GM12878 (cell line): Measurements from ENCODE around the gene SCARB1. TPM values are rescaled to one million over a fixed set of nuclear protein-coding genes. Genes with fewer than 3 reads are reported as not detected.

Experiments
- ATAC-seq: fragments of 200-7000 bp; cut with Tn5 transposase; 3 replicates; pipeline ENCODE4 v1.9.1; 2020; ENCODE audit warnings: mild to moderate bottlenecking, moderate library complexity
- BruUV-seq: library from RNA; stranded (reverse); fragments of 400-500 nt; replicated peaks from 2 replicates; lab custom pipeline; 2021; lab: Mats Ljungman, UMichigan
- CTCF ChIA-PET: fragments of 300-600 bp; sonication (Branson Sonifier 250); formaldehyde crosslinking; extraction: SDS; loops from one replicate; lab custom pipeline; 2021; ENCODE audit warnings: inconsistent platforms; lab: Yijun Ruan, JAX
- POLR2A ChIA-PET: fragments of 350-600 bp; formaldehyde crosslinking; extraction: SDS; loops from one replicate; lab custom pipeline; 2021; ENCODE audit warnings: inconsistent platforms; lab: Charles Lee
- RAD21 ChIA-PET: fragments of 300-600 bp; sonication (Branson Sonifier 250); formaldehyde crosslinking; loops from one replicate; lab custom pipeline; 2023; ENCODE audit warnings: antibody characterized with exemption; ENCODE audit not compliant: unreplicated experiment; lab: Charles Lee
- SMC1A ChIA-PET: fragments of 300-600 bp; sonication (Branson Sonifier 250); formaldehyde crosslinking; loops from one replicate; lab custom pipeline; 2023; ENCODE audit not compliant: unreplicated experiment, uncharacterized antibody; lab: Charles Lee
- DNase-seq: peaks from one replicate; pipeline ENCODE4 v3.0.0-alpha.2; 2011; ENCODE audit warnings: low read depth, low spot score
- FAIRE-seq: peaks from 3 replicates; lab custom pipeline; 2011; peaks lifted over from hg19 to GRCh38; lab: Jason Lieb, UNC
- H2AFZ ChIP-seq: 2 replicates; pipeline ENCODE4 v1.6.0; 2011; ENCODE audit warnings: low read depth, low read length, control low read depth; ENCODE audit not compliant: control insufficient read depth
- H3K27ac ChIP-seq: 2 replicates; pipeline ENCODE4 v1.5.1; 2011; ENCODE audit warnings: control low read depth; ENCODE audit not compliant: control insufficient read depth, insufficient read depth
- H3K27me3 ChIP-seq, 2 experiments: replicated peaks in 1 of 2; 2 replicates each; pipeline versions ENCODE4 v1.6.0 to v1.6.1; 2011; ENCODE audit warnings: low read length in 1 of 2; ENCODE audit not compliant: control insufficient read depth in 2 of 2, insufficient read depth in 2 of 2
- H3K36me3 ChIP-seq, 2 experiments: 2 replicates each; pipeline ENCODE4 v1.5.1; 2011; ENCODE audit warnings: low read length in 1 of 2; ENCODE audit not compliant: control insufficient read depth in 2 of 2, insufficient read depth in 2 of 2
- H3K4me1 ChIP-seq: 2 replicates; pipeline ENCODE4 v1.6.1; 2011; ENCODE audit warnings: mild to moderate bottlenecking, low read length, moderate library complexity, mixed read lengths; ENCODE audit not compliant: control insufficient read depth, insufficient read depth
- H3K4me2 ChIP-seq: 2 replicates; pipeline ENCODE4 v1.6.0; 2011; ENCODE audit warnings: control low read depth; ENCODE audit not compliant: control insufficient read depth, insufficient read depth
- H3K4me3 ChIP-seq: fragments of 200-600 bp; sonication (generic); 2 replicates; pipeline ENCODE4 v1.5.1; 2016
- H3K79me2 ChIP-seq: 2 replicates; pipeline ENCODE4 v1.6.0; 2011; ENCODE audit warnings: low read length; ENCODE audit not compliant: control insufficient read depth, insufficient read depth
- H3K9ac ChIP-seq: 2 replicates; pipeline ENCODE4 v1.8.0; 2011; ENCODE audit warnings: low read length, control low read depth, mixed read lengths; ENCODE audit not compliant: control insufficient read depth, insufficient read depth
- H3K9me3 ChIP-seq: replicated peaks from 3 replicates; pipeline ENCODE4 v1.5.1; 2011; ENCODE audit warnings: mild to moderate bottlenecking, low read length; ENCODE audit not compliant: control insufficient read depth, insufficient read depth
- H4K20me1 ChIP-seq: 2 replicates; pipeline ENCODE4 v1.6.0; 2011; ENCODE audit not compliant: control insufficient read depth, insufficient read depth
- HCFC1 ChIP-seq: fragments of 150-350 bp; IDR thresholded peaks from 2 replicates; pipeline ENCODE4 v1.6.1; 2014; ENCODE audit warnings: low read length
- NFYB ChIP-seq: IDR thresholded peaks from 2 replicates; pipeline ENCODE4 v1.6.1; 2011; ENCODE audit warnings: low read depth, mild to moderate bottlenecking, low read length, improper control_type of control experiment, moderate library complexity; ENCODE audit not compliant: insufficient read depth
- RCOR1 ChIP-seq: conservative IDR thresholded peaks from 2 replicates; pipeline ENCODE4 v1.6.1; 2012; ENCODE audit warnings: low read depth, low read length, improper control_type of control experiment
- SMC3 ChIP-seq: IDR thresholded peaks from 2 replicates; pipeline ENCODE4 v1.6.1; 2011; ENCODE audit warnings: low read length, improper control_type of control experiment, borderline replicate concordance
- SUZ12 ChIP-seq: fragments of 200-600 bp; sonication (generic); IDR thresholded peaks from one replicate; pipeline ENCODE4 v1.6.1; 2018; ENCODE audit warnings: antibody characterized with exemption, mild to moderate bottlenecking; ENCODE audit not compliant: unreplicated experiment
- ZNF217 ChIP-seq: fragments of 450-650 bp; IDR thresholded peaks from 2 replicates; pipeline ENCODE4 v1.6.1; 2017; ENCODE audit warnings: antibody characterized with exemption, mild to moderate bottlenecking
- WGBS: methylation state at CpG from one replicate; pipeline ENCODE4 v1.1.6; 2016; ENCODE audit warnings: low lambda C conversion rate; ENCODE audit not compliant: insufficient replicate concordance, insufficient coverage; ENCODE audit errors: missing lambda C conversion rate; 5-methylcytosine and 5-hydroxymethylcytosine counted together
- in situ Hi-C: fragments of 300-500 bp; cut with MboI; formaldehyde crosslinking; loops from 9 replicates; pipeline ENCODE4 v1.14.3; 2018; ENCODE audit warnings: mixed read lengths
- intact Hi-C: fragments of 100-400 bp; cut with micrococcal nuclease; formaldehyde crosslinking; loops from one replicate; pipeline ENCODE4 v1.14.2; 2022; ENCODE audit not compliant: unreplicated experiment
- polyA plus RNA-seq, 11 experiments: library from polyadenylated mRNA; depleted of rRNA in 4 of 11; unstranded in 6 of 11; stranded (reverse) in 5 of 11; fragments of >200 nt; fragmentation: Nextera tagmentation in 4 of 11; fragmentation: Illumina TruSeq in 1 of 11; extraction: Ambion mirVana in 4 of 11; extraction: Trizol in 1 of 11; gene quantifications; 1 replicate in 1 of 11; 2 replicates in 10 of 11; pipeline versions ENCODE4 v1.2.1 to v1.2.3, GENCODE V29; 2011 to 2016; ENCODE audit warnings: inconsistent platforms in 2 of 11, missing spikeins in 2 of 11, low read depth in 1 of 11
- total RNA-seq, 4 experiments: library from RNA; depleted of rRNA in 3 of 4; stranded (reverse); fragments of >200 nt in 3 of 4; fragmentation: Illumina TruSeq in 1 of 4; extraction: Trizol in 1 of 4; gene quantifications; 2 replicates each; pipeline versions ENCODE4 v1.2.1 to v1.2.3, GENCODE V29; 2013 to 2021
- TF ChIP-seq, protein P1 (sequence below): fragments of 150-350 bp; IDR thresholded peaks from 2 replicates; pipeline ENCODE4 v1.6.1; 2016; ENCODE audit warnings: low read depth, low read length
- TF ChIP-seq, protein P2 (sequence below): IDR thresholded peaks from 2 replicates; pipeline ENCODE4 v1.6.1; 2011; ENCODE audit warnings: low read depth, mild to moderate bottlenecking, low read length, moderate library complexity, borderline replicate concordance; ENCODE audit errors: extremely low read depth

The SCARB1 gene
- total and polyA plus RNA-seq, 10 of the 15 experiments (the other 5 are each of a cell fraction or from before 2014, with no cell fraction given) = 0.34 to 104 (median 63.1) TPM

DNA sequence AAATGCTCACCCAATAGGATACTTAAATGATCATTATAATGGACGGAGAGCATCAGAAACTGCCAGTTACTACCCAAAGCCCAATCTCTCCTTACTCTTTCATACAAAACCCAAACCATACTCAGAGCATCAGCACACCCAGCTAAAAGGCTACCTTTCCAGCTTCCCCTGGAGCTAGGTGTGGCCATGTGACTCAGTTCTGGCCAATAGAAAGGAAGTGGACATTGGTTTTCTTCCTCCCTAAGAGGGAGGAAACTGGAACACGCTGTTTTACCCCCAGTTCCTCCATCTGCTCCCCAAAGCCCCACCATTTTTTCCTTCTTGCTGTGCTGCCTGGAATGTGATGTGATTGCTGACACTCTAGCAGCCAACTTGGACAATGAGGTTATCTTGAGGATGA is 50.7 kb downstream of the SCARB1 start:
- intact Hi-C loops = no loop called here
- SMC1A ChIA-PET = interaction anchor here (0.8 kb wide), 1 partner anchor 17 kb away, joined by 3 read pairs; no protein-coding TSS in a partner anchor
- H3K4me3 ChIP-seq = no peak overlapping the region
- no peak for ATAC-seq
- WGBS = 88% methylated on average over 2 of the region's 2 CpGs
- TF ChIP-seq RCOR1 (no peak), HCFC1 (no peak), SMC3 (no peak), NFYB (peak; percentile 61; the same call in 1 of the 2 replicates), ZNF217 (no peak), SUZ12 (no peak)
- TF ChIP-seq, protein P1, sequence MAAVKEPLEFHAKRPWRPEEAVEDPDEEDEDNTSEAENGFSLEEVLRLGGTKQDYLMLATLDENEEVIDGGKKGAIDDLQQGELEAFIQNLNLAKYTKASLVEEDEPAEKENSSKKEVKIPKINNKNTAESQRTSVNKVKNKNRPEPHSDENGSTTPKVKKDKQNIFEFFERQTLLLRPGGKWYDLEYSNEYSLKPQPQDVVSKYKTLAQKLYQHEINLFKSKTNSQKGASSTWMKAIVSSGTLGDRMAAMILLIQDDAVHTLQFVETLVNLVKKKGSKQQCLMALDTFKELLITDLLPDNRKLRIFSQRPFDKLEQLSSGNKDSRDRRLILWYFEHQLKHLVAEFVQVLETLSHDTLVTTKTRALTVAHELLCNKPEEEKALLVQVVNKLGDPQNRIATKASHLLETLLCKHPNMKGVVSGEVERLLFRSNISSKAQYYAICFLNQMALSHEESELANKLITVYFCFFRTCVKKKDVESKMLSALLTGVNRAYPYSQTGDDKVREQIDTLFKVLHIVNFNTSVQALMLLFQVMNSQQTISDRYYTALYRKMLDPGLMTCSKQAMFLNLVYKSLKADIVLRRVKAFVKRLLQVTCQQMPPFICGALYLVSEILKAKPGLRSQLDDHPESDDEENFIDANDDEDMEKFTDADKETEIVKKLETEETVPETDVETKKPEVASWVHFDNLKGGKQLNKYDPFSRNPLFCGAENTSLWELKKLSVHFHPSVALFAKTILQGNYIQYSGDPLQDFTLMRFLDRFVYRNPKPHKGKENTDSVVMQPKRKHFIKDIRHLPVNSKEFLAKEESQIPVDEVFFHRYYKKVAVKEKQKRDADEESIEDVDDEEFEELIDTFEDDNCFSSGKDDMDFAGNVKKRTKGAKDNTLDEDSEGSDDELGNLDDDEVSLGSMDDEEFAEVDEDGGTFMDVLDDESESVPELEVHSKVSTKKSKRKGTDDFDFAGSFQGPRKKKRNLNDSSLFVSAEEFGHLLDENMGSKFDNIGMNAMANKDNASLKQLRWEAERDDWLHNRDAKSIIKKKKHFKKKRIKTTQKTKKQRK = no peak
- TF ChIP-seq, protein P2, sequence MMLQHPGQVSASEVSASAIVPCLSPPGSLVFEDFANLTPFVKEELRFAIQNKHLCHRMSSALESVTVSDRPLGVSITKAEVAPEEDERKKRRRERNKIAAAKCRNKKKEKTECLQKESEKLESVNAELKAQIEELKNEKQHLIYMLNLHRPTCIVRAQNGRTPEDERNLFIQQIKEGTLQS = no peak
- no peak overlapping the region for H3K27ac ChIP-seq
- no peak for FAIRE-seq
- no peaks in the 10 kb centered on the region for H3K9me3 ChIP-seq
- in situ Hi-C loops = no loop called here
- no peaks in the 10 kb centered on the region for H3K4me1 ChIP-seq
- POLR2A ChIA-PET = no interaction called here
- no peaks in the 10 kb centered on the region for H4K20me1 ChIP-seq
- CTCF ChIA-PET = interaction anchor here (0.6 kb wide), 1 partner anchor 262 kb away, joined by 3 read pairs; no protein-coding TSS in a partner anchor
- RAD21 ChIA-PET = no interaction called here
- H3K9ac ChIP-seq = no peak overlapping the region
- DNase-seq = no peak
- BruUV-seq = no TSS peak
- H3K27me3 ChIP-seq = no peaks in the 10 kb centered on the region
- H3K79me2 ChIP-seq = no peaks in the 10 kb centered on the region
- H3K36me3 ChIP-seq = peaks cover 30 to 50% of the 10 kb centered on the region in 2 experiments
- no peak overlapping the region for H2AFZ ChIP-seq
- H3K4me2 ChIP-seq = no peak overlapping the region
